Neuron (in vitro differentiated cells): ENCODE measurements around the gene UROC1.

Experiments
- H2AFZ ChIP-seq: one replicate; pipeline ENCODE4 v1.6.1; 2013; ENCODE audit warnings: low read depth, mild to moderate bottlenecking, inconsistent platforms, low read length, moderate library complexity
- H3K27me3 ChIP-seq: one replicate; pipeline ENCODE4 v1.6.1; 2013; ENCODE audit warnings: low read length; ENCODE audit not compliant: insufficient read depth
- H3K36me3 ChIP-seq: one replicate; pipeline ENCODE4 v1.6.1; 2013; ENCODE audit warnings: low read length; ENCODE audit not compliant: insufficient read depth
- H3K4me1 ChIP-seq: one replicate; pipeline ENCODE4 v1.6.1; 2013; ENCODE audit warnings: low read length; ENCODE audit not compliant: insufficient read depth
- H3K4me3 ChIP-seq: 2 replicates; pipeline ENCODE4 v1.5.1; 2013; ENCODE audit warnings: mild to moderate bottlenecking, low read length, moderate library complexity
- H3K9me3 ChIP-seq: one replicate; pipeline ENCODE4 v1.6.1; 2013; ENCODE audit warnings: low read length

Gene UROC1

GRCh38 chr3:126442856-126443242 is 74.7 kb downstream of the UROC1 start:
- no peaks in the 10 kb centered on the region for H3K4me1 ChIP-seq
- no peak overlapping the region for H2AFZ ChIP-seq
- H3K27me3 ChIP-seq, result no peaks in the 10 kb centered on the region
- peaks cover 17% of the 10 kb centered on the region for H3K36me3 ChIP-seq
- no peak overlapping the region for H3K4me3 ChIP-seq
- no peaks in the 10 kb centered on the region for H3K9me3 ChIP-seq

GRCh38 chr3:126442094-126442855 is 75.3 kb downstream of the UROC1 start:
- Histone ChIP-seq H2AFZ (no peak overlapping the region), H3K4me1 (no peaks in the 10 kb centered on the region), H3K27me3 (no peaks in the 10 kb centered on the region), H3K9me3 (no peaks in the 10 kb centered on the region), H3K36me3 (peaks cover 19% of the 10 kb centered on the region), H3K4me3 (no peak overlapping the region)

- Histone ChIP-seq H2AFZ (no peak overlapping the region), H3K9me3 (no peaks in the 10 kb centered on the region), H3K36me3 (peaks cover 25% of the 10 kb centered on the region), H3K27me3 (no peaks in the 10 kb centered on the region), H3K4me3 (no peak overlapping the region), H3K4me1 (no peaks in the 10 kb centered on the region)
Measured at GRCh38 chr3:126441256-126441880, 76.2 kb downstream of the UROC1 start.

- H3K27me3 ChIP-seq, result no peaks in the 10 kb centered on the region
- no peak overlapping the region for H3K4me3 ChIP-seq
- H3K4me1 ChIP-seq, result no peaks in the 10 kb centered on the region
- peaks cover 27% of the 10 kb centered on the region for H3K36me3 ChIP-seq
- no peaks in the 10 kb centered on the region for H3K9me3 ChIP-seq
- no peak overlapping the region for H2AFZ ChIP-seq
Measured at GRCh38 chr3:126440709-126440995, 76.9 kb downstream of the UROC1 start.

GRCh38 chr3:126439968-126440708 is 77.4 kb downstream of the UROC1 start:
- Histone ChIP-seq H3K36me3 (peaks cover 29% of the 10 kb centered on the region), H3K27me3 (no peaks in the 10 kb centered on the region), H3K4me1 (no peaks in the 10 kb centered on the region), H2AFZ (no peak overlapping the region), H3K9me3 (no peaks in the 10 kb centered on the region), H3K4me3 (no peak overlapping the region)

GRCh38 chr3:126439346-126439967 is 78.1 kb downstream of the UROC1 start:
- Histone ChIP-seq H3K9me3 (no peaks in the 10 kb centered on the region), H3K4me1 (no peaks in the 10 kb centered on the region), H3K36me3 (peaks cover 31% of the 10 kb centered on the region), H2AFZ (no peak overlapping the region), H3K27me3 (no peaks in the 10 kb centered on the region), H3K4me3 (no peak overlapping the region)

- no peak overlapping the region for H2AFZ ChIP-seq
- H3K27me3 ChIP-seq, result no peaks in the 10 kb centered on the region
- H3K9me3 ChIP-seq, result no peaks in the 10 kb centered on the region
- H3K36me3 ChIP-seq, result peaks cover 31% of the 10 kb centered on the region
- no peaks in the 10 kb centered on the region for H3K4me1 ChIP-seq
- H3K4me3 ChIP-seq, result no peak overlapping the region
Measured at GRCh38 chr3:126438746-126439145, 78.8 kb downstream of the UROC1 start.

GRCh38 chr3:126438186-126438585 is 79.4 kb downstream of the UROC1 start:
- peaks cover 31% of the 10 kb centered on the region for H3K36me3 ChIP-seq
- H3K9me3 ChIP-seq, result no peaks in the 10 kb centered on the region
- no peaks in the 10 kb centered on the region for H3K27me3 ChIP-seq
- H3K4me3 ChIP-seq, result no peak overlapping the region
- no peak overlapping the region for H2AFZ ChIP-seq
- no peaks in the 10 kb centered on the region for H3K4me1 ChIP-seq

GRCh38 chr3:126436826-126437717 is 80.5 kb downstream of the UROC1 start:
- Histone ChIP-seq H2AFZ (no peak overlapping the region), H3K4me3 (no peak overlapping the region), H3K9me3 (no peaks in the 10 kb centered on the region), H3K36me3 (peaks cover 31% of the 10 kb centered on the region), H3K4me1 (no peaks in the 10 kb centered on the region), H3K27me3 (no peaks in the 10 kb centered on the region)

- no peaks in the 10 kb centered on the region for H3K9me3 ChIP-seq
- H3K4me1 ChIP-seq, result no peaks in the 10 kb centered on the region
- H3K36me3 ChIP-seq, result peaks cover 31% of the 10 kb centered on the region
- H2AFZ ChIP-seq, result no peak overlapping the region
- H3K27me3 ChIP-seq, result no peaks in the 10 kb centered on the region
- no peak overlapping the region for H3K4me3 ChIP-seq
Measured at GRCh38 chr3:126435456-126436315, 81.9 kb downstream of the UROC1 start.

- Histone ChIP-seq H3K4me3 (no peak overlapping the region), H3K27me3 (no peaks in the 10 kb centered on the region), H2AFZ (no peak overlapping the region), H3K4me1 (no peaks in the 10 kb centered on the region), H3K36me3 (peaks cover 31% of the 10 kb centered on the region), H3K9me3 (no peaks in the 10 kb centered on the region)
Measured at GRCh38 chr3:126434931-126435411, 82.6 kb downstream of the UROC1 start.

- Histone ChIP-seq H3K36me3 (peaks cover 27% of the 10 kb centered on the region), H3K9me3 (no peaks in the 10 kb centered on the region), H2AFZ (no peak overlapping the region), H3K27me3 (no peaks in the 10 kb centered on the region), H3K4me1 (no peaks in the 10 kb centered on the region), H3K4me3 (no peak overlapping the region)
Measured at GRCh38 chr3:126434264-126434590, 83.3 kb downstream of the UROC1 start.
